ENCODE results near the gene CPA5. TPM values are rescaled to one million over a fixed set of nuclear protein-coding genes. Genes with fewer than 3 reads are reported as not detected.
A peak's percentile ranks its signal among the peaks of the same experiment; 100 is the strongest.

Gene CPA5
- polyA plus RNA-seq, 12 donors: 1.1 to 16.8 (median 2.1) TPM; not detected in 2

- DNase-seq: no peak
These were observed 14.9 kb upstream of the CPA5 start for GRCh38 chr7:130329681-130330080.

GRCh38 chr7:130332259-130333053 lies 12.2 kb upstream of the CPA5 start:
- DNase-seq: no peak

- no peak for DNase-seq
These were observed 10.8 kb upstream of the CPA5 start for GRCh38 chr7:130333832-130334231.

GRCh38 chr7:130334274-130334673 lies 10.3 kb upstream of the CPA5 start:
- peak; percentile 88 for DNase-seq

GRCh38 chr7:130337410-130337971 lies 7.1 kb upstream of the CPA5 start:
- no peak for DNase-seq

- DNase-seq: no peak
These were observed 6.4 kb upstream of the CPA5 start for GRCh38 chr7:130338233-130338632.

GRCh38 chr7:130341882-130342281 lies 2.7 kb upstream of the CPA5 start:
- no peak for DNase-seq

GRCh38 chr7:130342701-130343380 lies 1.8 kb upstream of the CPA5 start:
- no peak for DNase-seq

- peak; percentile 80 for DNase-seq
These were observed 520 bp downstream of the CPA5 start for GRCh38 chr7:130345136-130345535.

GRCh38 chr7:130345725-130346124 lies 1.1 kb downstream of the CPA5 start:
- no peak for DNase-seq

- no peak for DNase-seq
These were observed 1.7 kb downstream of the CPA5 start for GRCh38 chr7:130346177-130346905.

GRCh38 chr7:130346941-130347340 lies 2.3 kb downstream of the CPA5 start:
- no peak for DNase-seq

GRCh38 chr7:130349911-130350782 lies 5.5 kb downstream of the CPA5 start:
- no peak for DNase-seq

- peak; percentile 91 for DNase-seq
These were observed 6.6 kb downstream of the CPA5 start for GRCh38 chr7:130350945-130351790.

GRCh38 chr7:130351791-130352090 lies 7.1 kb downstream of the CPA5 start:
- no peak for DNase-seq

- no peak for DNase-seq
These were observed 7.8 kb downstream of the CPA5 start for GRCh38 chr7:130352194-130353074.

GRCh38 chr7:130353196-130353595 lies 8.6 kb downstream of the CPA5 start:
- DNase-seq: no peak

GRCh38 chr7:130356121-130356875 lies 11.7 kb downstream of the CPA5 start:
- peak; percentile 90 for DNase-seq

Measured in muscle of arm (tissue), 12 donors.